ENCODE results near the gene OR10P1.
"Not testable (repeated sequence)": the region's sequence is repeated elsewhere in the genome, so short reads cannot be mapped to it uniquely, and the experiment has no call there.

Gene OR10P1

DNA sequence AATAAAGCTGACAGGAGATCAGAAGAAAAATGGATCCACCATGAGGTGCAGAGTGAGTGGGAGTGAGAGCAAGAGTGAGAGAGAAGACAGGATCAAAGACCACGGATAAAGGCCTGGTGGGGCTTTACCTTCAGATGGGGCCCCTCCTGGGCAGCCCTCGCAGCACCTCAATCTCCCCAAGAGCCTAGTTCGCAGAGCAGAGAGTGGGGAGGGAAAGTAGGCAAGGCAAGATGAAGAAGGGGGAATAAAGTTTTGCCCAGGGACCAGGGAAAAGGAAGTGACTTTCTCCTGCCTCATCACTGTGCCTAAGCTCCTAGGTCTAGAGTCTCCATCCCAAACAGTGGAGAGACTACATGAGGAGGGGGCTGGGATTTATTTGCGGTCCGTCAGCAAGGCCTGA, 10.3 kb downstream of the OR10P1 start:
- Histone ChIP-seq H3K4me1 (ENCODE audit: control insufficient read depth, low read length) (peaks cover 37% of the 10 kb centered on the region), H3K9me3 (ENCODE audit: control insufficient read depth, insufficient read depth, low read length) (peaks cover 18% of the 10 kb centered on the region), H3K27me3 (ENCODE audit: control insufficient read depth, low read length) (no peaks in the 10 kb centered on the region), H3K79me2 (ENCODE audit: control insufficient read depth, low read length) (no peaks in the 10 kb centered on the region), H3K9me2 (replicated peaks; ENCODE audit: control insufficient read depth, low read length) (no peaks in the 10 kb centered on the region), H4K20me1 (ENCODE audit: control insufficient read depth, insufficient read depth, low read depth, low read length) (no peaks in the 10 kb centered on the region), H3K27ac (ENCODE audit: low read depth, low read length) (no peak overlapping the region), H3K4me3 (ENCODE audit: low read length) (no peak overlapping the region; the same call in 1 of the 2 replicates), H3K4me2 (ENCODE audit: low read length) (peak overlapping the region; percentile 53; the same call in 1 of the 2 replicates), H3K36me3 (ENCODE audit: control insufficient read depth, low read length) (peaks cover 7% of the 10 kb centered on the region; the same call in 1 of the 2 replicates), H3F3A (ENCODE audit: control insufficient read depth, insufficient read depth) (0 out of 2 replicates have a peak, but pooled peaks cover 3% of the 10 kb centered on the region)
- TF ChIP-seq, protein P1, sequence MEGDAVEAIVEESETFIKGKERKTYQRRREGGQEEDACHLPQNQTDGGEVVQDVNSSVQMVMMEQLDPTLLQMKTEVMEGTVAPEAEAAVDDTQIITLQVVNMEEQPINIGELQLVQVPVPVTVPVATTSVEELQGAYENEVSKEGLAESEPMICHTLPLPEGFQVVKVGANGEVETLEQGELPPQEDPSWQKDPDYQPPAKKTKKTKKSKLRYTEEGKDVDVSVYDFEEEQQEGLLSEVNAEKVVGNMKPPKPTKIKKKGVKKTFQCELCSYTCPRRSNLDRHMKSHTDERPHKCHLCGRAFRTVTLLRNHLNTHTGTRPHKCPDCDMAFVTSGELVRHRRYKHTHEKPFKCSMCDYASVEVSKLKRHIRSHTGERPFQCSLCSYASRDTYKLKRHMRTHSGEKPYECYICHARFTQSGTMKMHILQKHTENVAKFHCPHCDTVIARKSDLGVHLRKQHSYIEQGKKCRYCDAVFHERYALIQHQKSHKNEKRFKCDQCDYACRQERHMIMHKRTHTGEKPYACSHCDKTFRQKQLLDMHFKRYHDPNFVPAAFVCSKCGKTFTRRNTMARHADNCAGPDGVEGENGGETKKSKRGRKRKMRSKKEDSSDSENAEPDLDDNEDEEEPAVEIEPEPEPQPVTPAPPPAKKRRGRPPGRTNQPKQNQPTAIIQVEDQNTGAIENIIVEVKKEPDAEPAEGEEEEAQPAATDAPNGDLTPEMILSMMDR (IDR thresholded peaks at IDR 0.05; ENCODE audit: low read depth, low read length, poor library complexity, severe bottlenecking) = no peak
- TF ChIP-seq EZH2phosphoT487 (IDR thresholded peaks at IDR 0.05; ENCODE audit: borderline replicate concordance, low read length) = no peak

- H3K79me2 ChIP-seq (ENCODE audit: control insufficient read depth, low read length); H3K4me2 ChIP-seq (ENCODE audit: low read length); H3K27ac ChIP-seq (ENCODE audit: low read depth, low read length); H3K4me3 ChIP-seq (ENCODE audit: low read length); H3F3A ChIP-seq (ENCODE audit: control insufficient read depth, insufficient read depth); H3K36me3 ChIP-seq (ENCODE audit: control insufficient read depth, low read length); H3K27me3 ChIP-seq (ENCODE audit: control insufficient read depth, low read length); H3K9me2 ChIP-seq (replicated peaks; ENCODE audit: control insufficient read depth, low read length); H3K9me3 ChIP-seq (ENCODE audit: control insufficient read depth, insufficient read depth, low read length); H4K20me1 ChIP-seq (ENCODE audit: control insufficient read depth, insufficient read depth, low read depth, low read length): not testable (repeated sequence)
- peaks cover 16% of the 10 kb centered on the region for H3K4me1 ChIP-seq (ENCODE audit: control insufficient read depth, low read length)
Observed at GRCh38 chr12:55650620-55651298, 14.1 kb downstream of the OR10P1 start.

DNA sequence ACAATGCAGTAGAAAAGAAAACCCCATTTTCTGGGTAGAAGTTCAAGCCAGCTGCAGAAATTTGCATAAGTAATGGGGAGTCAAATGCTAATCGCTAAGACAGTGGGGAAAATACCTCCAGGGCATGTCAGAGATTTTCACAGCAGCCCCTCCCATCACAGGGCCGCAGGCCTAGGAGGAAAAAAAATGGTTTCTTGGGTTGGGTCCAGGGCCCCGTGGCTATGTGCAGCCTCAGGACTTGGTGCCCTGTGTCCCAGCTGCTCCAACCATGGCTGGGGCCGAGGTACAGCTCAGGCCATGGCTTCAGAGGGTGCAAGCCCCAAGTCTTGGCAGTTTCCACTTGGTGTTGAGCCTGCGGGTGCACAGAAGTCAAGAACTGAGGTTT, 14.6 kb downstream of the OR10P1 start:
- TF ChIP-seq, protein P1 (IDR thresholded peaks at IDR 0.05; ENCODE audit: low read depth, low read length, poor library complexity, severe bottlenecking) = no peak
- no peak for TF ChIP-seq EZH2phosphoT487 (IDR thresholded peaks at IDR 0.05; ENCODE audit: borderline replicate concordance, low read length)
- peaks cover 9% of the 10 kb centered on the region for H3K9me3 ChIP-seq (ENCODE audit: control insufficient read depth, insufficient read depth, low read length)

GRCh38 chr12:55652352-55652751, 15.7 kb downstream of the OR10P1 start:
- peaks cover 5% of the 10 kb centered on the region; the same call in 1 of the 2 replicates for H3K4me1 ChIP-seq (ENCODE audit: control insufficient read depth, low read length)
- H3K4me3 ChIP-seq (ENCODE audit: low read length) = no peak overlapping the region
- no peaks in the 10 kb centered on the region for H3K9me2 ChIP-seq (replicated peaks; ENCODE audit: control insufficient read depth, low read length)
- H3K27ac ChIP-seq (ENCODE audit: low read depth, low read length) = no peak overlapping the region
- no peaks in the 10 kb centered on the region for H4K20me1 ChIP-seq (ENCODE audit: control insufficient read depth, insufficient read depth, low read depth, low read length)
- no peak for TF ChIP-seq EZH2phosphoT487 (IDR thresholded peaks at IDR 0.05; ENCODE audit: borderline replicate concordance, low read length)
- TF ChIP-seq, protein P1 (IDR thresholded peaks at IDR 0.05; ENCODE audit: low read depth, low read length, poor library complexity, severe bottlenecking) = no peak
- H3K4me2 ChIP-seq (ENCODE audit: low read length) = no peak overlapping the region
- H3K36me3 ChIP-seq (ENCODE audit: control insufficient read depth, low read length) = no peaks in the 10 kb centered on the region
- H3K79me2 ChIP-seq (ENCODE audit: control insufficient read depth, low read length) = no peaks in the 10 kb centered on the region
- peaks cover 9% of the 10 kb centered on the region for H3K9me3 ChIP-seq (ENCODE audit: control insufficient read depth, insufficient read depth, low read length)
- H3K27me3 ChIP-seq (ENCODE audit: control insufficient read depth, low read length) = no peaks in the 10 kb centered on the region
- H3F3A ChIP-seq (ENCODE audit: control insufficient read depth, insufficient read depth) = no peaks in the 10 kb centered on the region

More for the DNA sequence above, 14.6 kb downstream of the OR10P1 start:
- Histone ChIP-seq H3K4me3 (ENCODE audit: low read length) (no peak overlapping the region), H3K27ac (ENCODE audit: low read depth, low read length) (no peak overlapping the region), H3F3A (ENCODE audit: control insufficient read depth, insufficient read depth) (no peaks in the 10 kb centered on the region), H3K36me3 (ENCODE audit: control insufficient read depth, low read length) (no peaks in the 10 kb centered on the region), H3K4me1 (ENCODE audit: control insufficient read depth, low read length) (peaks cover 12% of the 10 kb centered on the region), H4K20me1 (ENCODE audit: control insufficient read depth, insufficient read depth, low read depth, low read length) (no peaks in the 10 kb centered on the region), H3K4me2 (ENCODE audit: low read length) (no peak overlapping the region), H3K79me2 (ENCODE audit: control insufficient read depth, low read length) (no peaks in the 10 kb centered on the region), H3K9me2 (replicated peaks; ENCODE audit: control insufficient read depth, low read length) (no peaks in the 10 kb centered on the region), H3K27me3 (ENCODE audit: control insufficient read depth, low read length) (no peaks in the 10 kb centered on the region)
